GM21390 (cell line): ENCODE data around the gene TMED10.

Experiments
- ATAC-seq: cut with Tn5 transposase; IDR thresholded peaks from one replicate; pipeline ENCODE4 v1.9.1; 2021; ENCODE audit not compliant: unreplicated experiment

Gene TMED10

GRCh38 chr14:75090353-75090752, 86.1 kb downstream of the TMED10 start:
- ATAC-seq, result no peak

- ATAC-seq, result no peak
These were observed 87.6 kb downstream of the TMED10 start for GRCh38 chr14:75088566-75089373.

GRCh38 chr14:75088153-75088552, 88.3 kb downstream of the TMED10 start:
- no peak for ATAC-seq

GRCh38 chr14:75084513-75084912, 91.9 kb downstream of the TMED10 start:
- no peak for ATAC-seq

GRCh38 chr14:75083271-75083670, 93.1 kb downstream of the TMED10 start:
- ATAC-seq, result no peak

- no peak for ATAC-seq
These were observed 94.7 kb downstream of the TMED10 start for GRCh38 chr14:75081660-75082229.
